ENCODE results near the gene THBS2.
"Not testable (repeated sequence)": the region's sequence is repeated elsewhere in the genome, so short reads cannot be mapped to it uniquely, and the experiment has no call there.

Gene THBS2
- total RNA-seq: 0 reads per million in 4 experiments

- DNase-seq: no peak
Measured at GRCh38 chr6:169253337-169254238, at the start of gene THBS2. Gene THBS2 (minus strand): TSS chr6:169253846. CDS start chr6:169250784, 3,062 bp downstream.

GRCh38 chr6:169302716-169303115, 49.1 kb upstream of the THBS2 start:
- DNase-seq: no peak

- DNase-seq: no peak
Measured at GRCh38 chr6:169302255-169302654, 48.6 kb upstream of the THBS2 start.

- DNase-seq: no peak
Measured at GRCh38 chr6:169300916-169301315, 47.3 kb upstream of the THBS2 start.

GRCh38 chr6:169298626-169299025, 45.0 kb upstream of the THBS2 start:
- DNase-seq: not testable (repeated sequence)

GRCh38 chr6:169296622-169297021, 43.0 kb upstream of the THBS2 start:
- no peak for DNase-seq

- no peak for DNase-seq
Measured at GRCh38 chr6:169296170-169296569, 42.5 kb upstream of the THBS2 start.

- DNase-seq: no peak
Measured at GRCh38 chr6:169293196-169293595, 39.5 kb upstream of the THBS2 start.

GRCh38 chr6:169292338-169293124, 38.9 kb upstream of the THBS2 start:
- DNase-seq: no peak

- no peak for DNase-seq
Measured at GRCh38 chr6:169291646-169292337, 38.1 kb upstream of the THBS2 start.

GRCh38 chr6:169291148-169291547, 37.5 kb upstream of the THBS2 start:
- no peak for DNase-seq

GRCh38 chr6:169289619-169290339, 36.1 kb upstream of the THBS2 start:
- DNase-seq: no peak

- no peak for DNase-seq
Measured at GRCh38 chr6:169289257-169289618, 35.6 kb upstream of the THBS2 start.

- DNase-seq: no peak
Measured at GRCh38 chr6:169288591-169288990, 34.9 kb upstream of the THBS2 start.

GRCh38 chr6:169287675-169288074, 34.0 kb upstream of the THBS2 start:
- DNase-seq: no peak

- DNase-seq: no peak
Measured at GRCh38 chr6:169286961-169287360, 33.3 kb upstream of the THBS2 start.

- no peak for DNase-seq
Measured at GRCh38 chr6:169285165-169285564, 31.5 kb upstream of the THBS2 start.

GRCh38 chr6:169283924-169284323, 30.3 kb upstream of the THBS2 start:
- no peak for DNase-seq

- no peak for DNase-seq
Measured at GRCh38 chr6:169282043-169282442, 28.4 kb upstream of the THBS2 start.

GRCh38 chr6:169277619-169278018, 24.0 kb upstream of the THBS2 start:
- no peak for DNase-seq

GRCh38 chr6:169274781-169275180, 21.1 kb upstream of the THBS2 start:
- no peak for DNase-seq

GRCh38 chr6:169273511-169273910, 19.9 kb upstream of the THBS2 start:
- DNase-seq: no peak

GRCh38 chr6:169271877-169272216, 18.2 kb upstream of the THBS2 start:
- DNase-seq: no peak

All from effector CD8-positive, alpha-beta T cell (primary cell).